A673 (cell line): ENCODE measurements around the gene CARHSP1. TPM values are rescaled to one million over a fixed set of nuclear protein-coding genes. Genes with fewer than 3 reads are reported as not detected.

ENCODE experiments used
- BruUV-seq: library from RNA; stranded (reverse); fragments of 400-500 nt; replicated peaks from 2 replicates; lab custom pipeline; 2021; lab: Mats Ljungman, UMichigan
- CTCF ChIA-PET: fragments of 300-600 bp; sonication (Branson Sonifier 250); formaldehyde crosslinking; loops from one replicate; lab custom pipeline; 2022; ENCODE audit warnings: antibody characterized with exemption; lab: Charles Lee
- POLR2A ChIA-PET: fragments of 300-600 bp; sonication (Branson Sonifier 250); formaldehyde crosslinking; loops from one replicate; lab custom pipeline; 2022; ENCODE audit warnings: antibody characterized with exemption; ENCODE audit not compliant: low non-redundant PET; lab: Charles Lee
- DNase-seq: peaks from one replicate; pipeline ENCODE4 v3.0.0-alpha.2; 2015; ENCODE audit warnings: low spot score
- H3K27ac ChIP-seq: fragments of 200-600 bp; sonication (generic); 2 replicates; pipeline ENCODE4 v1.5.1; 2016; ENCODE audit warnings: mixed run types, low read depth, mild to moderate bottlenecking, mixed read lengths, antibody characterized with exemption, low read length; ENCODE audit not compliant: poor library complexity, severe bottlenecking
- H3K27me3 ChIP-seq: fragments of 200-600 bp; sonication (generic); replicated peaks from 2 replicates; pipeline ENCODE4 v1.6.1; 2017; ENCODE audit warnings: mixed run types, low read depth, mild to moderate bottlenecking, mixed read lengths, antibody characterized with exemption, low read length; ENCODE audit not compliant: insufficient read depth, poor library complexity
- H3K36me3 ChIP-seq: fragments of 200-600 bp; sonication (generic); 2 replicates; pipeline ENCODE4 v1.6.1; 2016; ENCODE audit warnings: mixed run types, mild to moderate bottlenecking, mixed read lengths, antibody characterized with exemption, low read length; ENCODE audit not compliant: insufficient read depth, poor library complexity, severe bottlenecking
- H3K4me1 ChIP-seq: fragments of 200-600 bp; sonication (generic); 2 replicates; pipeline ENCODE4 v1.6.1; 2017; ENCODE audit warnings: mixed run types, mild to moderate bottlenecking, mixed read lengths, antibody characterized with exemption, low read length; ENCODE audit not compliant: insufficient read depth, poor library complexity, severe bottlenecking
- H3K4me3 ChIP-seq: fragments of 200-600 bp; sonication (generic); 2 replicates; pipeline ENCODE4 v1.5.1; 2016; ENCODE audit warnings: low read depth, mixed run types, mild to moderate bottlenecking, mixed read lengths, low read length; ENCODE audit not compliant: poor library complexity, severe bottlenecking
- H3K9me3 ChIP-seq: fragments of 200-600 bp; sonication (generic); 2 replicates; pipeline ENCODE4 v1.6.1; 2016; ENCODE audit warnings: mixed run types, low read depth, mild to moderate bottlenecking, mixed read lengths, antibody characterized with exemption, low read length; ENCODE audit not compliant: poor library complexity, severe bottlenecking
- EZH2 ChIP-seq: fragments of 200-600 bp; sonication (generic); IDR thresholded peaks from 2 replicates; pipeline ENCODE4 v1.6.1; 2017; ENCODE audit warnings: borderline replicate concordance, low read depth, mild to moderate bottlenecking, mixed read lengths, antibody characterized with exemption, low read length; ENCODE audit not compliant: poor library complexity, severe bottlenecking
- intact Hi-C: fragments of 100-400 bp; cut with micrococcal nuclease; formaldehyde crosslinking; loops from one replicate; pipeline ENCODE4 v1.10.0; 2022; ENCODE audit not compliant: unreplicated experiment
- total RNA-seq: library from RNA; stranded (reverse); gene quantifications from 2 replicates; pipeline ENCODE4 v1.2.3, GENCODE V29; 2021
- TF ChIP-seq, protein P1 (sequence below): fragments of 300-800, 200-600 bp; sonication (generic); conservative IDR thresholded peaks from 2 replicates; pipeline ENCODE4 v1.5.1; 2017; ENCODE audit warnings: low read depth, mild to moderate bottlenecking, antibody characterized with exemption, low read length, moderate library complexity, mixed read lengths

The CARHSP1 gene
- total RNA-seq, 1 experiment from 2014 or later: 316 TPM

DNA sequence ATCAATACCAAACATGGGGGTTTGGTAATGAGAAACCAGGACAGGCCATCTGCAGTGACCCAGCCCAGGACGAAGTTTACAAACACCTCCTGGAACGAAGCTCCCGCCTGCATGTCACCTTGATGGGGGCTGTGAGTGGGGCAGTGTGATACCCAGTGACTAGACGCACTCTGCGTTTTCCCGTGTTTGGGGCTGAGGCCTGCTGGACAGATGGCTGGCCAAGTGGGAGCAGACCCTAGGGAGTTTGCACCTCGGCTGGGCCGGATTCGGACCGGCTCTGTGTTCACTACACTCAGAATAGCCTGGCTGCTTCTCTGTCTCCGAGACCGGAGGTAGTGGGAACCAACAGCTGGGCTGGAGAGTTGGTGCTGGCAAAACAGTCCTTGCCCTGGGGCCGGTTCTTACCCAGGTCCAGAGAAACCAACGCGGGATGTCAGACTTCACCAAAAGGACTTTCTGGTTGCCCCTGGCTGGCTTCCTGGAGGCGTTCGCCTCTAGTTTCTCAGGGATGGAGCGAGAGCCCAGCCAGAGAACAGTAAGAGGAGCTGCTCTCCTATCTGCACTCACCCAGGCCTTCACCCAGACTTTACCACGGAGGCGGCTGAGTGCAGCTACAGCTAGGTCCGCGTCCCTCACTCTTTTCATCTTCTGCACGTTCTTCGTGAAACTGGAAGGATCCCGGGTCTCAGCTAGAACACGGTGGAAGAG is 20.4 kb downstream of the CARHSP1 start:
- no peak for DNase-seq
- no TSS peak for BruUV-seq
- CTCF ChIA-PET: no interaction called here

DNA sequence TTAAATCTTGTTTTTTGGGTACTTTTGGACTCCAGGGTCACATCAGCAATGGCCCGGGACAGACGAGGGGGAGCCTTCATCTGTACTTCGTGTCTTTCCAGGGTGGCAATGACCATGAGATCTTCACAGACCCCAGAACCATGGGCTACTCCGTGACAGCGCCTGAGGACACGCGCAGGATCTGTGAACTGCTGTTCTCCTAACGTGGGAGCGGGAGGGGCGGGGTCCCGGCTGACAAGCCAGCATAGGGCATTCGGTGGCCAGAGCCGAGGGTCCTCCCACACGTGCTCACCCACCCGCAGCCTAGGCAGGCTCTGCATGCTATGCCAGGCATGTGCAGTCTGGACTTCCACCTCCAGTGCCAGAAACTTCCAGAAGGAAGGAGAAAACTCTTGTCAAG is 21.2 kb downstream of the CARHSP1 start:
- Histone ChIP-seq H3K4me1 (peaks cover 10% of the 10 kb centered on the region), H3K27ac (no peak overlapping the region), H3K36me3 (peaks cover 48% of the 10 kb centered on the region), H3K27me3 (no peaks in the 10 kb centered on the region), H3K4me3 (no peak overlapping the region), H3K9me3 (no peaks in the 10 kb centered on the region)
- TF ChIP-seq EZH2: no peak
- TF ChIP-seq, protein P1, sequence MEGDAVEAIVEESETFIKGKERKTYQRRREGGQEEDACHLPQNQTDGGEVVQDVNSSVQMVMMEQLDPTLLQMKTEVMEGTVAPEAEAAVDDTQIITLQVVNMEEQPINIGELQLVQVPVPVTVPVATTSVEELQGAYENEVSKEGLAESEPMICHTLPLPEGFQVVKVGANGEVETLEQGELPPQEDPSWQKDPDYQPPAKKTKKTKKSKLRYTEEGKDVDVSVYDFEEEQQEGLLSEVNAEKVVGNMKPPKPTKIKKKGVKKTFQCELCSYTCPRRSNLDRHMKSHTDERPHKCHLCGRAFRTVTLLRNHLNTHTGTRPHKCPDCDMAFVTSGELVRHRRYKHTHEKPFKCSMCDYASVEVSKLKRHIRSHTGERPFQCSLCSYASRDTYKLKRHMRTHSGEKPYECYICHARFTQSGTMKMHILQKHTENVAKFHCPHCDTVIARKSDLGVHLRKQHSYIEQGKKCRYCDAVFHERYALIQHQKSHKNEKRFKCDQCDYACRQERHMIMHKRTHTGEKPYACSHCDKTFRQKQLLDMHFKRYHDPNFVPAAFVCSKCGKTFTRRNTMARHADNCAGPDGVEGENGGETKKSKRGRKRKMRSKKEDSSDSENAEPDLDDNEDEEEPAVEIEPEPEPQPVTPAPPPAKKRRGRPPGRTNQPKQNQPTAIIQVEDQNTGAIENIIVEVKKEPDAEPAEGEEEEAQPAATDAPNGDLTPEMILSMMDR: no peak
- ChIA-PET CTCF (no interaction called here), POLR2A (no interaction called here)
- intact Hi-C loops: no loop called here
- no peak for DNase-seq
- BruUV-seq: no TSS peak

More for the DNA sequence above, 20.4 kb downstream of the CARHSP1 start:
- intact Hi-C loops: no loop called here
- peaks cover 10% of the 10 kb centered on the region for H3K4me1 ChIP-seq
- H3K36me3 ChIP-seq: peaks cover 55% of the 10 kb centered on the region
- no peak overlapping the region for H3K4me3 ChIP-seq
- no peaks in the 10 kb centered on the region for H3K27me3 ChIP-seq
- peak overlapping the region; percentile 64 for H3K27ac ChIP-seq
- no peaks in the 10 kb centered on the region for H3K9me3 ChIP-seq
- TF ChIP-seq, protein P1: no peak
- no peak for TF ChIP-seq EZH2
- POLR2A ChIA-PET: interaction anchor here (0.5 kb wide), 1 partner anchor 28 kb away, joined by 3 read pairs; no protein-coding TSS in a partner anchor

DNA sequence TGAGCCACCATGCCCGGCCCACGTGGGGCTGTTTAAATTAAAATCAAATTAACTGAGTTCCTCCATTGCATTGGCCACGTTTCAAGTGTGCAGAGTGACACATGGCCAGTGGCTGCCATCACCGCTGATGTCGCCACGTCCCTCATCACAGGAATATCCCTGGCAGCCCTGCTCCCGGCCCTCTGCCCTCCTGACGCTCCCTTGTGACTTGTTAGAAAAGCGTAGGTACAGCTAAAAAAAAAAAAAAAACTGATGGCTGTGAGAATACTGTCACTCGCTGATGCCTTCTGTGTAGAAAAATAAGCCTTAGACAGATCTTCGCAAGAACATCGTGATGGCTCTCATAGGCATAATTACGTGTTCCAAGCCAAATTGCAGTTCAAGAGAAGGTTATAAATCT is 21.7 kb downstream of the CARHSP1 start:
- no peak overlapping the region for H3K4me3 ChIP-seq
- no peaks in the 10 kb centered on the region for H3K9me3 ChIP-seq
- peaks cover 43% of the 10 kb centered on the region for H3K36me3 ChIP-seq
- intact Hi-C loops: no loop called here
- no peak for DNase-seq
- H3K27me3 ChIP-seq: no peaks in the 10 kb centered on the region
- TF ChIP-seq, protein P1: no peak
- TF ChIP-seq EZH2: no peak
- H3K27ac ChIP-seq: no peak overlapping the region
- no TSS peak for BruUV-seq
- H3K4me1 ChIP-seq: peaks cover 10% of the 10 kb centered on the region
- CTCF ChIA-PET: no interaction called here
- POLR2A ChIA-PET: interaction anchor here (0.6 kb wide), 1 partner anchor 24 kb away, joined by 3 read pairs; no protein-coding TSS in a partner anchor
